HUDEP-2 (cell line): ENCODE measurements around the gene PDZD2.

ENCODE experiments used
- DNase-seq, 76 experiments: peaks; one replicate each; lab custom pipeline; 2025; ENCODE audit not compliant: unreplicated experiment in 76 of 76; lab: John Stamatoyannopoulos, UW

Gene PDZD2

DNA sequence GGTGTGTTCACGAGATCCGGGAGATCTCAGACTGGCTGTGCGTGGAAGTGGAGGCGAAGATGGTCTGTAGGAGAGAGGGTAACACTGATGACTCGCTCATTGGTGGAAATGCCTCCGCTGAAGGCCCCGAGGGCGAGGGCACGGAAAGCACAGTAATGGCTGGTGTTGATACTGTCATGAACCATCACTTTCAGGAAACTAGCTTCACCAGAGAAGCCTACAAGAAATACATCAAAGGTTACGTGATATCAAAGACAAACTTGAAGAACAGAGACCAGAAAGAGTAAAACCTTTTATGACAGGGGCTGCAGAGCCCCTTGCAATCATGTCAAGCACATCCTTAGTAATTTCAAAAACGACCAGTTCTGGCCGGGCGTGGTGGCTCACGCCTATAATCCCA, 269.5 kb downstream of the PDZD2 start:
- no peak for DNase-seq

DNA sequence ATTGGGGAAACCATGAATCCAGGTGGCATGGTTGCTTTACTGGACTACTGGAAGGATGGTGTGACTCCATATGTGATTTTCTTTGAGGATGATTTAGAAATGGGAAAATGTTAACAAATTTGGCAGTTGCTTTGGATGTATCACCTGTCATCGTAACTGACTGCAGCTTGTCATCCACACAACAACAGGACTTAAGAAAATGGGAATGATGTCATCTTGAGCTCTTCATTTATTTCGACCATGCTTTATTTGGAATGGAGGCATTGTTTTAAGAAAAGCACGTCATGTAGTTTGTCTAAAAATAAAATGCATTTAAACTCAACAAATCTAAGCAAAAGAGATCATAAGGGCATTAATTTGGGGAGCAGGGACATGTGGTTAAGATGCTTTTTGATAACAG, 270.1 kb downstream of the PDZD2 start:
- DNase-seq: no peak

DNA sequence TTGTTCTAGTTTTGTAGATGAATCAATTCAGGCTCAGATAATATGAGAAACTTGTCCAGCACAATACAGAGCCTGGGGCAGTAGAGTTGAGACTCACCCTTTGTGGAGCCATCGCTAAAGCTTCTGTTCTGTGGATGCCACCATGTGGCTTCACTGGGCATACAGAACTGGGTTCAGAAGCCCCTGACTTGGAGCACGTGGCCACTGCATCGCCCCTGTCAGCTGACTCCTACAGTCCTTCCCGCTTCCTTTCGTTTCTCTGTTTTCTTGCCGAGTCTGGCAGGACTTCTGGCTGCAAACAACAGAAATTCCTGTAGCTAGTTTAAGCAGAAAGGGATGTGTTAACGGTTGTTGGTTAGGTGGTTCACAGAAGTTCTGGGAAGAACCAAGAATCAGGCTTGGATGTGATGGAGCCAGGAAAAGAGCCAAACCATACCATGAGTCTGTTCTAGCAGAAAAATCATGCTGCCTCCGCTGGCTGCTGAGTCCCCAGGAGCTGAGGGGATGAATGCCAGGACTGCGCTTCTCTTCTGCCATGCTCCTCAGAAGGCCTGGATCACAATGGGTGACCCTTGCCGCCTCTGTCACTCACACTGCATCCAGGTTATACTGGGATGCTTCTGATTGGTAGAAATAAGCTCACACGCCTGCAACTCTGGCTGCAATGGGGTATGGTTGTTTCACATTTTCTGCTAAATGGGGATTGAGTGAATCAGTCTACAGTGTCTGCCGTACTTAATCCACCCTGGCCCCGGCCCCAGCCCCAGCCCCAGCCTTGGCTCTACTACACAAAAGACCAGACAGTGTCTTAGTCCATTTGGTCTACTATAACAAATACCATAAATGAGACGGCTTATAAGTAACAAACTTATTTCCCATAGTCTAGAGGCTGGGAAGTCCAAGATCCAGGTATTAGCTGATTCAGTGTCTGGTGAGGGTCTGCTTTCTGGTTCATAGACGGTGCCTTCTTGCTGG, 272.6 kb downstream of the PDZD2 start:
- DNase-seq: no peak

DNA sequence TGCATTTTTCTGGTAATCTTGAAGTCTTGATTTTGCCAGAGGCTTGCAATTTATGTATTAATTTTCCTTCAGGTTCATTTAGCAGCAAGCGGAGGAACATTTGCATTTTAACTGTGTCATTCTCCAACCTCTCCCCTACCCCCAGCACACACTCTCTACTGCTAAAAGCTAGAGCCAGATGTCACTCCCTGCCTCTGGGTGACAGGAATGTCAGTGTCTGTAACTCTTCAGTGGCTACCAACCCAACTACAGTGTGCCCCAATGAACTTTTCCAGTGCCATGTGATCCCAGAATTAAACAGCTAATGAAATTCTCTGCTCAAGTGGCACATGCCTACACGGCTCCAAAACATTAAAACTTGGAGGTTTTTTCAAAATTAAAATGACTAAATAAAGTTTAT, 274.9 kb downstream of the PDZD2 start:
- DNase-seq: no peak

DNA sequence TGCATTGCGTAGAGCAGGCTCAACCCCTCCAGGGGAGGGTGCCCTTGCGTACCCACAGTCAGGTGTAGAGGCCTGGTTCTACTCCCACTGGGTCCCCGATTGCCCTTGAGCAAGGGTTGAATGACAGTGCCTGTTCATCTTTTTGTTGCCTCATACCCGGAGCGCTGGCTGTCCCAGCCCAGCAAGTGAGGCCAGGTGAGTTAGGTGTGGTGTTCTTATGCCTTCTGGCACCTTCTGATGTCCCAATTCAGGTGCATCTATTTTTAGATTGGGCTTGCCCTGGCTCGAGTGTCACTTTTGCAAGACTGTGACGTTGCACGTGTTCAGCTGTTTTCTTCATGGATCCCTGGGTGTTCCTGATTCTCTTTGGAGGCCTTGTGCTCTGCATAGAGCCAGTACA, 277.4 kb downstream of the PDZD2 start:
- DNase-seq: no peak

DNA sequence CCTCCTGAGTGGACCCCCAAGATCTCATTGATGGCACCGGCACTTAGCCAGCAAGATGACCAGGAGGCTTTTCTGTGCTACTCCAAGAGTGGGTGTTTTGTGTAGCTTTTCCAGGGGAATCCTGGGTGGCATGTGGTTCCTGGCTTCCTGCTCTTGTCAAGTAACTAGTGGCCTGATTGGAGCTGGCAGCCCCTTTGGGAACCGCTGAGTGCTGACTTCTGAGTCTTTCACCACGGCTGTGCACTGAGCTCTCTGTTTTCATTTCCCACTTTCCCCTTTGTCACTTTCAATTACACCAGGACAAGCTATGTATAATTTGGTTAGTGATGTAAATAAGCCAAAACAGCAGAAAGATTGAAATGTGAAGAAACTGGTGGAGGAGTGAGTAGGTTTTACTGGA, 279.8 kb downstream of the PDZD2 start:
- DNase-seq: no peak

DNA sequence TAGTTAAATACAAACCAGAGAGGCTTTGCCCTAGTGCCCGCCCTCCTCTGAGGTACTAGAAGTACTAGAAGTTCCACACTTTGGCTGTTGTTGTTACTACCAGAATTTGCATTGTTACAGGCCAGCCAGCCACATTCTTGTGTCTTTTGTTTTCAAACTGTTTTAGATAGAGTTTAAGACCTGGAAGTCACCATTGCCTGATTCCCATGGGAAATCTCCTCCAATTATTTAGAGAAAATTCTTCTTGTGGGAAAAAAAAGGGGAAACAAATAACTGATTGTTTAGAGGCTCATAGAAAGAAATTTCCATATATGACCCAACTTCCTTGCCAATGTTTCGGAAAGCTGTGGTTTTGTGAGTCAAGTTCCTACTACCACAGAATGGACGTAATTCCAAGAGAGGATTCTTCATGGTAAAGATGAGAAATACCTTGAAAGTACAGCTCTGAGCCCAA, 282.9 kb downstream of the PDZD2 start:
- no peak for DNase-seq

DNA sequence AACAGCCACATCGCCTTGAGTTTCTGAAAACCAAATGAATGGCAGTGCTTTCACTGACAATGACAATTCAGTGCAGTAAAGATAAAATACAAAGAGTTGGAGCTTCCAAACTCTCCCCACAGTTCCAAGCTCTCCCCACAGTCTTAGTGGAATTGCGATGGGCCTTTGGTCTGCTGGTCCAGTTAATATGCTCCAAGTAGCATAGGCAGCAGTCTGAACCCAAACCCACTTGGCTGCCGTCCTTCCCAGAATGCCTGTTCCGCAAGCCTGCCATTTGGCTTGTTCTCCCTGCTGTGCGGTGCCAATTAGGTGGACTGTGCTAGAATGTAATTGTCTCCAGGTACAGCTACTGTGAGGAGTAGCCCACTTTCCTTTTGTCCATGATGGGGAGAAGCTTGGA, 285.1 kb downstream of the PDZD2 start:
- DNase-seq: no peak

DNA sequence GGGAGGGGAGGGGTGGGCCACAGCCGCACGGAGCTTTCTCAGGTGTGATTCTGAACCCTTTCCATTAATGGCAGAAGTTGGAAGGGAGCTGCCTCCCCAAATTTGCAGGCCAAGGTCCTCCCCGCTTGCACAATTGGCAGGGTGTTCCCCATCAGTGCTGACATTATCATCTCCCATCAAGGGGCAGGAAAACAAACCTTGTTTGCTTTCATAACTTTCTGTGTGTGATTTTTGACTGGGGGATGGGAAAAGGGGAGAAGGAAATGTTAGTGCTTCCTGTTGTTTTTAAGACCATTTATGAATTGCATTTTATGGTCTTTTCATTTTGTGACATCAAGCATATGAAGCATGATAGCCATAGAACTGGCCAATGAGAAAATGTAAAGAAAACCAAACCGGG, 292.9 kb downstream of the PDZD2 start:
- no peak for DNase-seq

DNA sequence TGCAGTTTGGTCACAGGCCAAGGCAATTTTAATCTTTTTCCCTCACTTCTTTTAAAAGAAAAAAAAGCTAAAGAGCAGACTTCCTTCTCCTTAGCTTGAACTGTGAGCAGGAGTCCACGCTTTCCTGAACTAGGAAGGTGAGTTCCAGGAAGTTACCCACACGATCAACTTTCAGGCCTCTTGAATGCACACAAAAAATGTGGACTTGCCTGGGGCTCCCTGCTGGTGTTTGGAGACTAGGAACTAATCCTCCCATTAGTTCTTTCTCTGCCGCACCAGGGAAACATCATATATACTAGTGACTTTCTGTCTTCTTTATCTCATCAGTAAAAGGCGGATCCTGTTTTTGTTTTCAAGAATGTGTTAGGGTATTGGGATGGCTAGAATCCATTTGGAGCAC, 295.2 kb downstream of the PDZD2 start:
- no peak for DNase-seq

DNA sequence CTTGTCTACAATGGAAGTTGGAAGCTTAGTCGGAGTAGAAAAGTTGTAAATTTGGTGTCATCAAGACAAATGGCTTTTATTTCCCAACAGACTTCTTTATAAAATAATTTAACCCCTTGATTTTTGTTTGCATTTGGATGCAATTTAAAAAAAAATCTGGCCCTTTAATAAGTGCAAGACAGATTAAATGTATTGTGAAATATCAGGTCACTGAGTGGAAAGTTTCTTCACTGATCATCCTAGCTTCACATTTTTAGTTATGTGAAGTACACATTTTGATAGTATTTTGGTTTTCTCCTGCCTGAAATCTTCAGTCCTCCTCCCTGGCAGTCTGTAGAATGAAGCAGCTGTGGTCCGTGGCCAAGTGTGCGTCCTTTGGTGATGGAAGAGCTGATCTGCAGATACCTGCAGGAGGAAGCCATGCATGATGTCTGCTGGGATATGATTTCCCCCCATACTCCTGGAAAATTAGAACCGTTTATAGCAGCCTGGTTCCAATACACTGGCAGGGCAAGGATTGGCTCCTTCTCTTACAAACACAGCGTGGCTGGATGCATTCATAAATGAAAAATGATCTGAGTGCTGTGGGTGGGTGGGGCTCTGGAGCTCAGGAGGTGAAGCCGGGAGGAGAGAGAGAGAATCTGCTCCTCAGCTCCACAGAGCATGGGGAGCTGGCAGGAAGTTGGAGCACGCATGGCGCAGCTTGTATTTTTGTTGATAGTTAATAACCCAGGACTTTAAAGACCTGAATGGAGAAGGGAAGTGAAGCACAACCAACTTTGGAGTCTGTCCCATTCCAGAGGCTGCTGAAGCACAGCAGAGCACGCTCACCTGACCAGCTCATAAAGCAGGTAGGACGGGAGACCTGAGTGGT, 296.8 kb downstream of the PDZD2 start:
- no peak for DNase-seq

DNA sequence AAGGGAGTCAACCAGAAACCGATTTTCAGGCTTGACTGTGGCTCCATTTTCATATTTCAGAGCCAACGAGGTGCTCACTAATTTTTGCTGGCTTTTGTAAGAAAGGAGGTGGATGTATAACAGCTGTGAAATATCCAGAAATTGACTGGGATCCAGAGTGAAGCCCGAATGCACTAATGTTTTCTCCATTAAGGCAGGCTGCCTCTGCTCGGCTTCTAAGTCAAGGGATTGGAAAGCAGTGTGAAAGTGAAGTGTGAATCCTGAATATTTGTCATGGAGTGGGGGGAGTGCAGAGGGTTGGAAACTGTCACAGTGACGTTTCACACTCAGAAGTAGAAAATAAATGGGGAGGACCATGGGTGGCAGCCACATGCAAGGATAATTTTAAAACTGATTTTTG, 297.8 kb downstream of the PDZD2 start:
- DNase-seq: no peak

DNA sequence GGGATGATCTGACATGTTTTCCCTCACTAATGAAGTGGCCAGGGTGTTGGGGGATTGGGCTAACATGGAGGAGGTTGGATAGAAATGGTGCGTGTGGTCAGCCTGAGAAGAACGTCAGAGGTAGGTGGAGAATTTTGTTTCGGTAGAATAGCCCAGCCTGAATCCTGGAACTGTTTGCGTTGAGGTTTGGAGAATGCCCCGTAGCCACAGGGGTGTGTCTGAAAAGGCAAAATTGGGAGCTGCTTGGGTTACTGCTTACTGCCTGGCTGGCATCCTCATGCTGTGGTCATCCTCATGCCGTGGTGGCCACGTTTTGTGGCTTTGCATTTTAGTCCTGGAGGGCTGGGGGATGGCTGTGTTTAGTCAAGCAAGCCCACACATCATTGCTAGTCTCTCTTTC, 298.3 kb downstream of the PDZD2 start:
- DNase-seq: no peak

DNA sequence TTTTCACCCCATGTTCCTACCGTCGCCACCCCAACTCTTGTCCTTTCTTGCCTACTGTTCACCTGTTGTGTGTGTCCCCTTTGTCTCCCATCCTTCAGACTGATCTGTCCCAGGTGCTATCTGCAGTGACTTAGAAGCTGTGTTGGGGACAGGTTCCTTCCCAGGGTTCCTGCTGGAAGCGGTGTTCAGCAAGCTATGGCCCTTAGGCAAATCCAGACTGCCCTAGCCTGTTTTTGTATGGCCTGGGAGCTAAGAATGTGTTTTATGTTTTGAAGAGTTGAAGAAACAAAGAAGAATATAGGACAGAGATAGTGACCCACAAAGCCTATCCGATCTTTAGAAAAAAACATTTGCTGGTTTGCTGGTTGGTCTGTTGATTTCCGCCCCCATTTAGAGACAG, 298.8 kb downstream of the PDZD2 start:
- no peak for DNase-seq

DNA sequence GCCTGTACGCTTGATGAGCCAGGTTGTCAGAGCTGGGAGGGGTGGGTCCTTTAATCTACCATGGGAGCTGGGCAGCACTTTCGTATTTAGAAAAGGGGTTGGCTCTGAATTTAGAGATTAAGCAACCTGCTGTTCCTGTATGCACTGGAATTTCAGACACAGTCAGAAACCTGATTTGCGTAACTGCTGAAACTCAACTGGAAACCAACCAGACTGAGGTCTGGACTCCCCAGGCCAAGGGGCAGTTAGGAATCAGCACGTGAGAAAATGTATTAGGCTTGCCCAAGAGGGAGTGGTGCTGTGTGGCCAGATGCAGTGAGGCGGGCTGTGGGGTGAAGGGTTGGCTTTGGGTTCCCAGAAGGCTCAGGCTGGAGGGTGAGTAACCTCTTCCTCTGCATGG, 300.2 kb downstream of the PDZD2 start:
- no peak for DNase-seq

DNA sequence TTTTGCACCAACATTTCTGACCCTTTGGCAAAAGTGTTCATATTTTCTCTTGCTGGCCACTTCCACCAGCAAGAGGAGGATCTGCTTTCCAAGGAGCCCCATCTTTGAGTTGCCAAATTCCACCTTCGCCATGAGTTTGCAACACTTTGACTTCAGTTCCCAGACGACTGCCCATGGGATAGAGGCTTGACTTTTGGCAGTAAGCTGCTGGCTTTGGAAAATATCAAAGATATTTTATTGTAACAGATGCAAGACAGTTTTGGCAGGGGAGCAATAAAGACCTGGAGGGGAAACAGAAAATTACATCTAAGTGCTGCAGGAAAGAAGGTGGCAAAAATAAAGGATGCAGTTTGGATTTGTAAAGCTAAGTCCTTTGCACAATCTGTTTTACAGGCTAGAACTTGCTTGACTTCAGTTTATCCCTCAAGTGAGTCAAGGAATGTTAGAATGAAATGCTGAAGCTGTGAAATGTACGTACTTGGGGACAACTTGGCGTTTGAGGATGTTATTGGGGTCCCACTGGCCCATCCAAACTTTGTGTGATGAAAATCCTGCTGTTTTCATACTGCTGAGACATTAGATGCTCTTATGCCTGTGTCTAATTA, 302.3 kb downstream of the PDZD2 start:
- no peak for DNase-seq

DNA sequence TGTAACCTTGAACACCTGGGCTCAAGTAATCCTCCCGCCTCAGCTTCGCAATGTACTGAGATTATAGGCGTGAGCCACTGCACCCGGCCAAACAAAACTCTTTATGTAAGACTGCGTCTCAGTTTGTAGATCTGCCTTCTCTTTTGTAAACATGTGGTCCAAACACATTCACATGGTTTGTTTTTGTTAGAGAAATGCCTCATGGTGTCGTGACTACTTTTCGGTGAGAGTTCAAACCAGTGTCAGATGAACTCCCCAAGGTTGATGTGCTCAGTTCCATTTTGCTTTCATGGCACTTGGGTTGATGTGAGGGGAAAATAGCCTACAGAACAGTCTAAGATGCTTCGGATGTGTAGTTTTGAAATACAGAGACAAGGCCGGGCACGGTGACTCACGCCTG, 303.6 kb downstream of the PDZD2 start:
- DNase-seq: no peak

DNA sequence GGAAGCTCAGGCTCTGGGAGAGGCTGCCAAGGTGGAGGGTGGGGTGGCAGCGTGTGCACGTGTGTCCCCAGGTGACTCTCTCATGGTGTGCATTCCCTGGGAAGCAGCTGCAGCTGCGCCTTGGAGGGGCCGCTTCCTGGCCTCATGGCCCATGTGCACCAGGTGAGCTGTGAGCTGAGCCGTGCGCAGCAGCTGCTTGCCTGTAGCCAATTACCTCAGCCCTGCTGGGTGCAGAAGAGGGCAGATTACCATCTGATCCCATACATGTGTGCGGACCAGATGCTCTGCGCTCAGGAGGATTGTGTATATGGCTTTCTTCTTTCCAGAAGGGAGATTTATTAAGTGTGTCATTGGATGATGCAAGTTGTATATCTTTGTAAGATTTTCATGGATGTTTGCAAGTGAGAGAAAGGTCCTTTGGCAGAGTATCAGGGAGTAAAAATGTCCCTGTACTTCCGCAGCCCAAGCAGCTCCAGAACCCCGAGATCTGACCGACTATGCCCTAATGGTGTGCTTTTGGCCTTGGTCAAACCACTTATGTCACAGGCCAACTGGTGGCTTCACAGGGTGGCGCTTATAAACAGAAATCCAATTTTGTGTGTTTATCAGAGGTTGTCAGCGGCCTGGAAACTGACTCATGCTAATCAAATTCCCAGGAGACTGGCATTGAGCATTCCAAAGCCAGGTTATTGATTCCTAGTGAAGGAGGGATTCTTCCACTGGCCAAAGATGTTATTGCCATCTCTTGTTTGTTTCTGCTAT, 305.9 kb downstream of the PDZD2 start:
- no peak for DNase-seq

DNA sequence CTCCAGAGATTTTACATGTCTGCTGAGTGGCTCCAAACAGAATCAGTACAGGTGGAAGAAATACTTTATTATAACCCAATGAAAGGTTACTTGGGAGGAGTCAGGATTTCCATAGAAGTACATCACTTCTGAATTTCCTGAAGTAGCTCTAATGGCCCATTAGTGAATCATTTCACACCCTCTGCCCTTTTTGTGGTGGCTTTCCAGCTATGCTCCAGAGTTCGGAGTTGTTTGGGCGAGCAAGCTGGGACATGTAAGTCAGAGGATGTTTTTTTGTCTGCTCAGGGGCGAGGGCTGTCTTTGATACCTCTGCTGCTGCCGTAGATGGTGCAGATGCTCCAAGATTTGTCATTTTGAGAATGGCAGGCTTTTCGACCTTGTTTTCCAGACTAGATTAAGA, 309.1 kb downstream of the PDZD2 start:
- no peak for DNase-seq

DNA sequence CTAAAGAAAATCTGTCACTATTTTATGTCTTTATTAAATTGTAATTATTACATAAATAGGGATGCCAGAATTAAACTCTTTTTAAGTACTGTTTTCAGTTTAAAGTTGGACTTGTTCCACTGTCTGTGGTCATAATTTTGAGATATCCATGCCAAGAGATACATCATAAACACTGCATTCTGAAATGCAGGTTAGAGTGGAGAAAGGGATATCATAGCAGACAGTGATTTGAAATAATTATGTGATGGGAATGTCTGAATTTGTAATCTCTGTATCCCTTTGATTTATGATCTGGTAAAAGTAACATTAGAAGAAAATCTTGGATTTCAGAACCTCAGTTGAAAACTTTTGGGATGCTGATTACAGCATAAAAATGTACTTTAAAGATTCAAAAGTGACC, 313.1 kb downstream of the PDZD2 start:
- DNase-seq: no peak

DNA sequence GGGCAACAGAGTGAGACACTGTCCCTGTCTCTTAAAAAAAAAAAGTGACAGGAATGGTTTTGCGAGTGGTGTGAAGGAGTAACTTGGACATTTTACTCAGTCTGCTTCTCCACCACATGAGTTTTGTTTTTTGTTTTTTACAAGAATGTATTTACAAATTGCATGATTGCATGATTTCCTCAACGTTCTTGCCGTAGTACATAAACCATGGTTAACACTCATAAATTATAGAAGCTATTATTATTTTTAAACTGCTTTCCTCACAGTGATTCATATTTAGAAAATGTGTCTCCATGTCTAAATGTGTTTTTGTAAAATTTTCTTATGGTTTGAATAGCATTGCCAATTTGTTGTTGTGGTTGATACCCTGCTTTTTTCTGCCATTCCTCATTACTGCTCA, 315.2 kb downstream of the PDZD2 start:
- no peak for DNase-seq
